GM19438 (cell line): ENCODE data around the gene POU2AF2.
"Not testable (repeated sequence)": the region's sequence is repeated elsewhere in the genome, so short reads cannot be mapped to it uniquely, and the experiment has no call there.

Source experiments
- ATAC-seq: cut with Tn5 transposase; IDR thresholded peaks from one replicate; pipeline ENCODE4 v1.9.1; 2021; ENCODE audit warnings: low read depth; ENCODE audit not compliant: unreplicated experiment

POU2AF2 gene

DNA sequence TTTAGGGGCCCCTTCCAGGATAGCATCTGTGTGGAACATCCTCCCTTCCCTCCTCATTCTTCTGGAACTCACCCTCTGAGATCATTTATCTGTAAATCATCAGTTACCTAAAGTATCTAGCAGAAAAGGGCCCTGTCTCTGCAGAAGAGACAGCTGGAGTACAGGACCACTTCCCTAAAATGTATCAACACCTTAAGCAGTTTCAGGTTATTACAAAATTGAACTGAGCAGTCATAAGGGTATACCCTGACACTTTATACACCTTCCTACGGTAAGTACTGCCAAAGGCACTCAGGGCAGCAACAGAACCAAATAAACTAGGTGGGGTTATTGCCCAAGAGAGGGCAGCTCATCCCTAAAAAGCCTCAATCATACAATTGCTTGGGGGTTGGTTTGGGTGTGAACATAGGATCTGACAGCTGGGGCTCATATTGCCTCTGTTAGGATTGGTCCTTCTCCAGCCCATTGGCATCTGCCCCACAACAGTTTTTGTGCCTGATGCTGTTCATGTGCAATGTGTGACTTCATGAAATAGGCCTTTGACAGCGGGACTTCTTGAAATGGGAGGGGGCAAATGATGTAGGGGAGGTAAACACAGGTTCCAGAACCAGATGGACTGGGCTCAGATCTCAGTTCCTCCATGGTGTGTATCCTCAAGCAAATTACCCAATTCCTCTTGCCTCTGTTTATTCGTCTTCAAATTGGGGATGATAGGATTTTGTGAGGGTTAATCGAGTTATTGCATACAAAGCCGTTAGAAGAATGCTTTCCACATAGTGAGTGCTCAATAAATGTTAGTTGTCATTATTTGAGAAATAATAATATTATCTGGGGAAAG lies 55.7 kb downstream of the POU2AF2 start:
- no peak for ATAC-seq

DNA sequence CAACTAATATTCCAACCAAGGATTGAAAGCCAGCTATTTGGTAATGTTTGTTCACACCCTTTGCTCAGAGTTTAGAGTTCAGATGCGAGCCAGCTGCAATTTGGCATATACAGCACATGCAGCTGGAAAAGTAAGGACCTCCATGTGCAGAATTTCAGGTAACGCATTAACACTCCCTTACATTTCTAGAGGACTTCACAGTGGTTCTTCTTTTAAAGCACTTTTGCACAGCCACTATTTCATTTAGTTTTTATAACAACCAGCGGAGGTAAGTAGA lies 56.3 kb downstream of the POU2AF2 start:
- ATAC-seq: no peak

DNA sequence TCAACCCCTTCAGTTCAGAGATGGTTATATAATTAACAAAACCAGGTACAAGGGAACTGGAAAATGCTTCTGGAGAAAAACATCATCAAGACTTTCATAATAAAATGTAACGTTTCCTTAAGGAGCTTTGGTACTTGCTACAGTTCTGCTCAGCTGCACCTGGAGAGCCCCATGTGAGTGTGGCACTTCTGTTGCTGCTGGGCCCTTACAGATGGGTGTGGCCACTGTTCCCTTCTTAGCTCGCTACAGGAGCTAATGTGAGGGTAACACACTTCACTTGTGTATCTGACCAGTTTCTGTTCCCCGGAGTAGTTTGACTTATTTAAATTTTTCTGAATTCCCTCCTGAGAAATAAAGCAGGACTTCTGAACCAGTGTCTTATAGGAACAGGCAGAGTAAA lies 56.8 kb downstream of the POU2AF2 start:
- ATAC-seq: no peak

- ATAC-seq: no peak
These were observed 57.9 kb downstream of the POU2AF2 start for GRCh38 chr11:111303461-111303860.

GRCh38 chr11:111305162-111305802 lies 59.8 kb downstream of the POU2AF2 start:
- no peak for ATAC-seq

DNA sequence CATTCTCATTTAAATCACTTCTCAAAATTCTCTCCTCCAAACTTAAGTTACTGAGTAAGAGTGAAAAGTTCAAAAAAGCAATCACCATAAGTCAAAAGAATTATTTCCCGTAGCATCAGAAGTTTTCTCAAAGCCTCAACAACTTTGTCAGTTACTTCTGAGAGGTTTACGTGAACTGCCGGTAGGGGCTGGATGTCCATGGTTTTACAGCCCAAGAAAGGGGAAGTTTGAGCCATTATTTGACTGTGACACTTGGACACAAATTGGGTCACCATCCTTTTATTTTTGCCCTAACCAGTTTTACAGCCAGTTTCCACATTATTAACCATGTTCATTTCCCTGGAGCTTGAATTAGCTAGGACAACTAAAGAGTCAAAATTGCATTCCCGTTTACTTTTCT lies 60.4 kb downstream of the POU2AF2 start:
- no peak for ATAC-seq

DNA sequence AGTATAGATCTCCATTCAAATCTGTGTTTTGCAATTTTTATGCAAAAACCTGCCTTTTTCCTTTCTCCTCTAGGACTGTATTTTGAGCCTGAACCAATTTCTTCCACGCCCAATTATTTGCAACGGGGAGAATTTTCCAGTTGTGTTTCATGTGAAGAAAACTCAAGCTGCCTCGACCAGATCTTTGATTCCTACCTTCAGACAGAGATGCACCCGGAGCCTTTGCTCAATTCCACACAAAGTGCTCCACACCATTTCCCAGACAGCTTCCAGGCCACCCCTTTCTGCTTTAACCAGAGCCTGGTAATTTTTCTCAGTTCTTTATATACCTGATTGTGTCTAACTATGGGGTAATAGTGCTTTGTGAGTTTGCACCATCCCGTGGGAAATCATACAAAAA lies 60.8 kb downstream of the POU2AF2 start:
- ATAC-seq: no peak

DNA sequence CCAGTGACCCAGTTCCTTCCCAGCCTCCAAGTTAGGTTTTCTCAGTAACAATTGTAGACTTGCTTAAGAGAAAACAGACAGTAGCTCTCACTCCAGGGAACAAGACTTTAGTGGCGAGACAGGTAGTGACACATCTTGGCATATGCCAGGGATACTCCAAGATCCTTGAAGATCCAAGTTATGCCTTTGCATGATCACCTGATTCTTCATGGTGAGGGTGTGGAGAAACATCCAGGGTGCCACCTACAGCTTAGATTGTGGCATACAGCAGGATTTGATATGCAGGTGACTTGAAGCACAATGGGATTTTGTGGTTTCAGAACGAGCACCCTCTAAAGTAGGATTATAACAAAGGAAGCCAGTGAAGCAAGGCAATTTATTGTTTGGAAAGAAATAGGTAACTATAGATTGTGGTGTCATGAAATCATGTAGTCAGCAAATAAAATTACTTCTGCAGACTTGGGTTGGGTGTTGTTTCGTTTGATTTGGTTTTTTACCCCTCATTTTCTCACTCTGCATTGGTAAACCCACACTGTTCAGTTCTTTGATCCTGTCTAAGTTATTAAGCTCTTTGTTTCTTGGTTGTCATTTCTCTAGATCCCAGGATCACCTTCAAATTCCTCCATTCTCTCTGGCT lies 62.1 kb downstream of the POU2AF2 start:
- no peak for ATAC-seq

DNA sequence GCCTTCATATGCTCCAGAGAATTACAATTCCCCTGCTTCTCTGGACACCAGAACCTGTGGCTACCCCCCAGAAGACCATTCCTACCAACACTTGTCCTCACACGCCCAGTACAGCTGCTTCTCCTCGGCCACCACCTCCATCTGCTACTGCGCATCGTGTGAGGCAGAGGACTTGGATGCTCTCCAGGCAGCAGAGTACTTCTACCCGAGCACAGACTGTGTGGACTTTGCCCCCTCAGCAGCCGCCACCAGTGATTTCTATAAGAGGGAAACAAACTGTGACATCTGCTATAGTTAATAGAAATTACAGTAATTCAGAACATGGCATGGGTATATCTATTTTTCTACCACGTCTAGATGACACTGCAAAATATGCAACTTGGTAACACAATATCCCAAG lies 62.6 kb downstream of the POU2AF2 start:
- ATAC-seq: no peak

DNA sequence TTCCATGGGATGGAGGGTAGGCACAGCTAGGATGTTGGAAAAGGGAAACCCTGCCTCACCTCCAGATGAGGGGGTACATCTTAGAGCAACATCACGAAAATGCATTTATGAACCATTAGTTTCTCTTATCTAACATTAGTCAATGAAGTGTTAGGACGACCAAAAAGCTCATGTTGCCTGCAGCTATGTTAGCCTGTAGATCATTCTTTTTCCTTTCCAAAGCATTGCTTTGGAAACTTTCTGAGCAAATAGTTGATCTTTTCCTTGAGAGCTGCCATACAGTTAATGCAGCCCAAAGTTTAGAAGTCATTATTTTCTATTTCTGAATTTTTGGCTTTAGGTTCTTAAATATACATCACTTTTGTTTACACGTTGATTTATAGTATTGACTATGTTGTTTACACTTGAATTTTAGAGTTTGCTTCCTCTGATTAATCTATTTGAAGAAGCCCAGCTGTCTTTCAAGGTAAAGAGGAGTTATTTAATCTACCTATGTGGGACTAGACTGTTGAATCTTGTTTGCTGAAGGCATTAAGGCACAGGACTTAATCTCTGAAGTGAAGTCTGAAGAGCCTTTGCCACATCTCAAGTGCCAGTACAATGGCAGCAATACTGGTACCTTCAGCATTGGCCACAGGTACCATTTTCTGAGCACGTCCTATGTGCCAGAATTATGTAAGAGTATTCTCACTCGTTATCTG lies 63.8 kb downstream of the POU2AF2 start:
- ATAC-seq: no peak

GRCh38 chr11:111310088-111310487 lies 64.6 kb downstream of the POU2AF2 start:
- ATAC-seq: no peak

- ATAC-seq: no peak
These were observed 65.2 kb downstream of the POU2AF2 start for GRCh38 chr11:111310723-111311122.

DNA sequence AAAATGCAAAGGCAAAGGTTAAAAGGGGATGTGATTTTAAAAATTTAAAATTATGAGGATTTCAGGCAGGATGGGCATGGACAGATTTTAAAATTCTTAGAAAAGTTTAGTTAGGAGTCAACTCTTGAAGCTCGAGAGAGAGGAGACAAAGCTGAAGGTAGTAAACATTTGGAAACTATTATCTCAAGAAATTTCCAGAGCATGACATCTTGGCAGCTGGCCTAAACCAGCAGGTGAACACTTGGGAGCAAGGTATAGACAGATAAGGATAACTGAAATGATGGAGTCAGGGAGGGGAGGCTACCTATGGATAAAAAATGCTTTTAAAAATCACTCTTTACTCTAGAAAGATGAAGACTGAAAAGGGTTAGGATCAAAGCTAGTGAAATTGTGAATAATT lies 66.6 kb downstream of the POU2AF2 start:
- ATAC-seq: no peak

- ATAC-seq: no peak
These were observed 73.8 kb downstream of the POU2AF2 start for GRCh38 chr11:111319296-111319695.

DNA sequence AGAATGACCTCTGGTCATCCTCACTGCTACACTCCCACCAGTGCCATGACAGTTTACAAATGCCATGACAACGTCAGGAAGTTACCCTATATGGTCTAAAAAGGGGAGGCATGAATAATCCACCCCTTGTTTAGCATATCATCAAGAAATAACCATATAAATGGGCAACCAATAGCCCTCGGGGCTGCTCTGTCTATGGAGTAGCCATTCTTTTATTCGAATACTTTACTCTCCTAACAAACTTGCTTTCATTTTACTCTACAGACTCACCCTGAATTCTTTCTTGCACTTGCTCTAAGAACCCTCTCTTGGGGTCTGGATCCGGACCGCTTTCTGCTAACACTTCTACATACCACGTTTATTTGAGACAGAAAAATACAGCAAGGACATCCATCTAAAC lies 74.7 kb downstream of the POU2AF2 start:
- ATAC-seq: not testable (repeated sequence)

DNA sequence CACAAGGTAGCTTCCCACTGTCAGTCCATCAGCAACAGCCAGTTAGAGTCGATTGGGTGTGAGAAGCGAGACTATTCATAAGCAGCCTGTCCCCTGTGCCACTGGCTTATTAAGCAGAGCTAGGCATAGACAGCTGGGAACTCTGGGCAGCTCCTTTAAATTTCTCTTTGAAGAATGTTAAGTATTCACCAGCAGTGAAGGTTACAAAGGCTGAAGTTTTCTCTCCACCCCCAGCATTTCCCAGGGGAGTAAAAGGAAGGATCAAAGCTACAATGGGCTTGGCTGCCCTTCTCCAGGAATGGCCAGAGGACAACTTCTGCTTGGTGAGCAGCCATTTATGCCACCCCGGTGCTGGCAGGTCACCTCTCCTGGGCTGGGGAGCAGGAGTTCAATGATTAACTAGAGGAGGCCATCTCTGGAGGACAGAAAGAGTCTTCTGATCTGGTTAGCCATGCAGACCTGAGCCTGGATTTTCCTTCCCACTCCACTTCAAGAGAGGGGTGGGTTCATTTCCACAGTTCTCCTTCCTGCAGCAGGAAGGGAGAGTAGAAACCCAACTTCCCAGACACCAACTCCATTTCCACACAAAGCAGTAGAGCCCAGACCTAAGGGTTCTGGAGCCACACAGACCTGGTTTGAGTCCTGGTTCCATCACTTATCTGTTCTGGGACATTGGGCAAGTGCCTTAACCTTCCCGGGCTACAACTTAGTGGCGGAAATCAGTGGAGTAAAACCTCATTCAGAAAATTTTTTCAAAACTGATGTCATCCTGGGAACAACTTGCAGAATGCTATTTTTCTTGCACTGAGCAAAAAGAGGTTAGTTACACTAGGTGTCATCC lies 75.4 kb downstream of the POU2AF2 start:
- ATAC-seq: no peak

GRCh38 chr11:111322534-111322933 lies 77.0 kb downstream of the POU2AF2 start:
- no peak for ATAC-seq

DNA sequence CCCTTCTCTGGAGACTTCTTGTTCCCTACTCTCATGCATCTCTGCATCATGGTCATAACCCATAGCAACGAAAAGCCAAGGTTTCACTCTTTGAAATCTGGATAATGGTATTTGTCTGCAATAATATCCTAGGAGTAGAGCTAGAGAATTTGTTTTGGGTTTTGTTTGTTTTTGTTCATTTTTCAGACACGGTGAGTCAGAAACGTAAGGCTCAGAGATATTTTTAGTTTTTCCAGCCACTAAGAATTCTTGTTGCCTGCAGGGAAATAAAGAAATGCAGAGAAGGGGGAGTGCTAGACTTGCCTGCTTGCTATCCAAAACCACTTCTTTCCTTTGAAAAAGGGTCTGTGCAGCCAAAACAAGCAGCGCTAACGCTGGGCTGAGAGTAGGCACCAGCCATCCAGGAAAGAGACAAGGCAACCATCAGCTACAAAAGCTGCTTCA lies 78.8 kb downstream of the POU2AF2 start:
- ATAC-seq: no peak

GRCh38 chr11:111325259-111325658 lies 79.7 kb downstream of the POU2AF2 start:
- no peak for ATAC-seq

GRCh38 chr11:111326824-111327223 lies 81.3 kb downstream of the POU2AF2 start:
- no peak for ATAC-seq
